Stimulated activated CD8-positive, alpha-beta memory T cell treated with anti-CD3 and anti-CD28 coated beads, Interleukin-12 subunit alpha, Interleukin-12 subunit beta, amount 100 ng/mL, for 4 hours (primary cell): ENCODE results near the gene ZNF391.
"Not testable (repeated sequence)": the region's sequence is repeated elsewhere in the genome, so short reads cannot be mapped to it uniquely, and the experiment has no call there.

ENCODE experiments used
- DNase-seq: peaks from one replicate; pipeline ENCODE4 v3.0.0-alpha.2; 2020; ENCODE audit warnings: low read depth

ZNF391 gene

DNA sequence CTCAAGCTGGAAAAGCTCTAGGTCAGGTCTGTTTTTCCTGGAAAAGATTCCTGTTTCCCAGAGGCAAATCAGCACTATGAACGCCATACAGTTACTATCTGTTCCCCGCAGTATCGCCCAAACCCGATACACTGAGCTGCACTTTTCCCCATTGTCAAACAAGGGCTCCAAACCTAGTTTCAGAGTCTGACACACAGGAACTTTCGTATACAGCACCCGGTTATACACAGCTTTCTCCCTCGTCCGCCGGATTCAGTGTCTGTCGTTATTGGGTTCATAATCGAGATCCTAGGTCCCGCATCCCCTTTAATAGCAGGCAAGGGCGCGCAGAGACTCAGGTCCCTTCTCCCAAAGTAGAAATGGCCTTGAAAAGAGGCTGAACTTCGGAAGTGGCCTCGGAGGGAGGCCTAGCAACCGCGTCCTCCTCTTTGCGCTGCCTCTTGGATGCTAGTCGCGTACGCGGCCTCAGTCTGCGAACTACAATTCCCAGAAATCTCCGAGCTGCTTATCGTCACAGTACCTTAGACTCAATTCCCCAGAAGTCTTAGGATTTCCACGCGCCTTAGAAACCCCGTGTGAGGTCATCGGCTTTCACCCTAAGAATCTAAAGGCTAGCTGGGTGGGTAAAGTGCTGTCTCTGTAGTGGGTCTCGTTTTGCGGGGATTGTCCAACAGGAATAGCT is 34.2 kb downstream of the ZNF391 start:
- no peak for DNase-seq

DNA sequence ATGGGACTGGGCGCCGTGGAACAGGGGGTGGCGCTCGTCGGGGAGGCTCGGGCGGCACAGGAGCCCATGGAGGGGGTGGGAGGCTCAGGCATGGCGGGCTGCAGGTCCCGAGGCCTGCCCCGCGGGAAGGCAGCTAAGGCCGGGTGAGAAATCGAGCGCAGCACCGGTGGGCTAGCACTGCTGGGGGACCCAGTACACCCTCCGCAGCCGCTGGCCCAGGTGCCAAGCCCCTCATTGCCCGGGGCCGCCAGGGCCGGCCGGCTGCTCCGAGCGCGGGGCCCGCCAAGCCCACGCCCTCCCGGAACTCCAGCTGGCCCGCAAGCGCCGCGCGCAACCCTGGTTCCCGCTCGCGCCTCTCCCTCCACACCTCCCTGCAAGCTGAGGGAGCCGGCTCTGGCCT is 36.3 kb downstream of the ZNF391 start:
- not testable (repeated sequence) for DNase-seq

DNA sequence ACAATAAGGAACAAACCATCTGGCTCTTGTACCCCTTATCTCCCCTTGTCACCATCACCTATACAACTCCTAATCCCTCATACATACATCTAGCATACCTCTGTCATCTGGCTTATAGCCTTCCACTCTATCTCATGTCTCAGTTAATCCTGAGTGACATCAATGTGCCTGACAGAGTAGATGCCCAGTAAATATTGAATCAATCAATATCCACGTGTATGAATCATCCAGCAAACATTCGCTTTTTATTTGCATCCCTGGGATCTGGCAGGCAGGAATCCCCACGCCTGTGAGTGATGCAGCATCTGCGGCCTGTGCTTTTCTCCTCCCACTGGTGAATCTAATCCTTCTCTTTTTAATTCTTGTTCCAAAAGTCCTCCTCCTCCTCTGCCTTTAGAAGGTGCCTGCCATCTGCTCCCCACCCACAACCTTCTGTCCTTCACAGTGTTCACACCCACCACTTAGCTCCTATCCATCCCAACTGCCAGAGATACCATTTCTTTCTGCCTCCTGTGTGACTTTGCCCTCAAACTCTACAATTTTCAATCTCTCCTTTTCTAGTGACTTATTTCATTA is 37.6 kb downstream of the ZNF391 start:
- no peak for DNase-seq

DNA sequence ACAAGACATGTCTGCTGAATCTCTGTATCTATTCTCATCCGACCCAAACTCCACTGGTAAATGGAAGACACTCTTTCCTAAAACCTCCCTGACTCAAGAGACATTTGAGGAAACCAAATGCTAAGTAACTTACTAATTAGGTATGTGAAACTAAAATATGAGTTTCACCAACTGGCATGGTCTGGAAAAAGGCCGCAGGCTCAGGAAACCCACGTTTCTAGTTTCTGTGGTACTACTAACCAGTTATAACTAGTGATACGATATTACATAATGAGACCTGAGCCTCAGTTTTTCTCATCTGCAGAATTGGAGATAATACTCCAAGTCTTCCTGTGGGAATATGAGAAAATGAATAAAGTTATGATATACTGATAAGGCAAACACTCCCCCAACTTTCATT is 39.9 kb downstream of the ZNF391 start:
- DNase-seq: no peak

DNA sequence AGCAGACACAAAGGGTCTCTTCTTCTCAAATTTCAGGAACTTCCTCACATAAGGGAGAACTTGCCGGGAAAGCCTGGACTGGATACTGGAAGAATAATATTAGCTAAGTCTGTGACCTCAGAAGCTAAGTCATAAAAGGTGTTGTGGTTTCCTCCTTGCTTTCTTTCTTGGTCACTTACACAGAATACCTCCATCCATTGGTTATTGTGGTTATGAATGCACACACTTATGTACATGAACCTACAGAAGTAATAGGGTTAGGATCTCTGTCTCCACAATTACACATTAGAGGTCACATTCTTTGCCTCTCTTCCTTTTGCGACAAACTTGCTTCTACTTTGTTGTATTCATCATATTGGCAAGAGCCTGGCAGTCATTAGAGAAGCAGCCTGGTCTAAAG is 40.4 kb downstream of the ZNF391 start:
- DNase-seq: no peak

DNA sequence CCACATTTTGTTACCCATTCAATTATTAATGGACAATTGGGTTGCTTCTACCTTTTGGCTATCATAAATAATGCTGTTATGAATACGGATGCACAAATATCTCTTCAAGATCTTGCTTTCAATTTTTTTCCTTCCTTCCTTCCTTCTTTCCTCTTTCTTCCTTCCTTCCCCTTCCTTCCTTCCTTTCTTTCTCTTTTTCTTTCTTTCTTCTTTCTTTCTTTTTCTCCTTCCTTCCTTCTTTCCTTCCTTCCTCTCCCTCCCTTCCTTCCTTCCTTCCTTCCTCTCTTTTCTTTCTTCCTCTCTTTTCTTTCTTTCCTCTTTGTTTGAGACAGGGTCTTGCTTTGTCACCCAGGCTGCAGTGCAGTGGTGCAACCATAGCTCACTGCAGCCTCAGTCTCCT is 45.2 kb downstream of the ZNF391 start:
- no peak for DNase-seq

DNA sequence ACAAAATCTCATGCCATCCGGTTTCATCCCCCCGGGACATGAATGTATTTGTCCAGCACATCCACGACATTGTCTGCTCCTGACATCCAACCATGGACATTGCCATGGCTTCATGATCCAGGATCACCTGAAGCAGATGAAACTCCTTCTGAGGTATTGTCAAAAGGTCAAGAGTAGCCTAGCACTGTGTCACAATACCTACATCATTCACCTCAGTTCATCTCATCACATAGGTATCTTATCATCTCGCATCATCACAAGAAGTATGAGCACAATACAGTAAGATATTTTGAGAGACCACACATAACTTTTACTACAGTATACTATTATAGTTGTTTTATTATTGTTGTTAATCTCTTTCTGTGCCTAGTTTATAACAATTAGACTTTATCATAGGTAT is 50.8 kb downstream of the ZNF391 start:
- DNase-seq: no peak

DNA sequence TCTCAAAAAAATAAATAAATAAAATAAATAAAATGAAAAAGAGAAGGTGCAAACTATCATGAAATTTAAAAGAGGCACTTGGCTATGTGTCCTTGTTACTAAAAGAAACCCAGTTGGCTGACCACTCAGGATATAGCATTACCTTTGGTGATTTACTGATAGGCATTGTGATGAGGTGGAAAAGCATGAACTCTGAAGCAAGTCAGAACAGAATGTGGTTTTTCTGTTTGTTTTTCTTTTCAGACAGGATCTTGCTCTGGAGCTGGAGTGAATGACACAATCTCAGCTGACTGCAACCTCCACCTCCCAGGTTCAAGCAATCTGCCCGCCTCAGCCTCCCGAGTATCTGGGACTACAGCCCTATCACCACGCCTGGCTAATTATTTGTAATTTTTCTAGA is 52.4 kb downstream of the ZNF391 start:
- no peak for DNase-seq

DNA sequence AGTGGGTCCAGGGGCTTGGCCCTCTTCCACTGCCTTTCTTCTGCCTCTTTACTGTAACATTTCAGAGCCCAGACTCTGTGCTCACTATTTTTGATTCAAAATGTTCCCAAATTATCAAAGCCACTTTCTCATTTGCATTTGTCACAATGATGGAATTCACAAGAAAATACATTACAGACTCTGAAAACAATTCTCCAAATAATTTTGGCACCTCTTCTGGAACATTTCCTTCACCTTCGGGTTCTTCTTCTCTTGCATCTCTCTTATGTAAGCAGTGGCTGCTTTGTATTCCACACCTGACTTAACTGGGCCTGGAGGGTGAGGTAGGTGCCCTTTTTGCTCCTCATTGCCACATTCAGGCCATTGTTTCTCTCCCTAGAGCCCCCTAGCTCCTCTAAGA is 54.4 kb downstream of the ZNF391 start:
- no peak for DNase-seq

DNA sequence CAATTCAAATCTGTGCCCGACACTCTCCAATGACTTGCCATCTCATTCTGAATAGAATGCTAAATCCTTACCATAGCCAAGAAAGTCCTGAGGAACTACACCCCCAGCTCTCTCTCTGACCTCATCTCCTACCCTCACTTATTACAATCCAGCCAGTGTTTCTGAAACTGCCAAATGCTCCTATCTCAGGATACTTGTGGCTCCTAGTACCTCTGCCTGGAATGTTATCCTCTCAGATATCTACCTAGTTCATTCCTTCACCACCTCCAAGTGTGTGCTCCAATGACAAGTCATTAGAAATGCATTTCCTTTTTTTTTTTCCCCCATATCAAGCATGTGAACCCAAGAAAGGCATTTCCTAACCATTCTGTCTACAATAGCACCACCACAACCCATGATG is 59.9 kb downstream of the ZNF391 start:
- DNase-seq: no peak

DNA sequence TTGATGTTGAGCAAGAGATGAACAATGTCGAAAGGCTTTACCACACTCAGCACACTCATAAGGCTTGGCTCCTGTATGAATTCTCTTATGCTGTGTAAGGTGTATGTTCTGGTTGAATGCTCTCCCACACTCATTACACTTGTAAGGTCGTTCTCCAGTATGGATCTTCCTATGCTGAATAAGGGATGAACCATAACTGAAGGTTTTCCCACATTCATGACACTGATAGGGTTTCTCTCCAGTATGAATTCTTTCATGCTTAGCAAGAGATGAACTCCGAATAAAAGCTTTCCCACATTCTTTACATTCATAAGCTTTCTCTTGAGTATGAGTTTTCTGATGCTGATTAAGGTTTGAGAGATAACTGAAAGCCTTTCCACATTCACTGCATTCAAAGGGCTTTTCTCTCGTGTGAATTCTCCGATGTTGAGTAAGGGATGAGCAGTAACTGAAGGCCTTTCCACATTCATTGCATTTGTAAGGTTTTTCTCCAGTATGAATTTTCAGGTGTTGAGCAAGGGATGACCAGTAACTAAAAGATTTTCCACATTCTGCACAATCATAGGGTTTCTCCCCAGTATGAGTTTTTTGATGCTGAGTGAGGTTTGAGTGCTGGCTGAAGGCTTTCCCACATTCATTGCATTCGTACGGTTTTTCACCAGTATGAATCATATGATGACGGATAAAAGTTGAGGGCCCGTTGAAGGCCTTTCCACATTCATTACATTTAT is 63.3 kb downstream of the ZNF391 start:
- DNase-seq: no peak

DNA sequence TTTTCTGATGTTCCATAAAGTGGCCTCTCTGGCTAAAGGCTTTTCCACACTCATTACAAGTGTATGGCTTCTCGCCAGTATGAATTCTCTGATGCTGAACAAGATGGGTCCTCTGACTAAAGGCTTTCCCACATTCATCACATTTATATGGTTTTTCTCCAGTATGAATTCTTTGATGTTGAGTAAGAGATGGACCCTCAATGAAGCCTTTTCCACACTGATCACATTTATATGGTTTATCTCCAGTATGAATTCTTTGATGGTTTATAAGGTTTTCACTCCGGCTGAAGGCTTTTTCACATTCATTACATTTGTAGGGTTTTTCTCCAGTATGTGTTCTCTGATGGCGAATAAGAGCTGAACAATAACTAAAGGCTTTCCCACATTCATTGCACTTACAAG is 63.9 kb downstream of the ZNF391 start:
- DNase-seq: no peak
